ENCODE data around the gene MIEN1. TPM values are rescaled to one million over a fixed set of nuclear protein-coding genes. Genes with fewer than 3 reads are reported as not detected.

The MIEN1 gene
- total and polyA plus RNA-seq, 2 of the 13 experiments (the other 11 are each of a cell fraction or from before 2014, with no cell fraction given): 40.6 to 56.6 TPM

DNA sequence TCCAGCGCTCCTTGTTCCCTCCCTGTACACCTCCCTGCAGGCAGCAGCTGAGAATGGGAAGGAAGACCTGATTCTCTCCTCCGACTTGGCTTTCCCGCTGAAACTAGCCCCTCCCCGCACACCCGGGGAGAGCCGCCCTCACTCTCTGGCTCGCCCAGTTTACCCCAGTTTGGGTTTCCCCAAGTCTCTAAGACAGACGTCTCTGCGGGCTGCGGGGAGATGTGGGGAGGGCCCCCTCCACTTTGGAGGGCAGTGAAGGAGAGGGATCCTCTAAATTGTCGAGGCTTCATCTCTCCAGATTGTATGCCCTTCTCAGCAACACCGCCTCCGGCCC, 8.2 kb upstream of the MIEN1 start (continued):
- TF ChIP-seq, protein P1, sequence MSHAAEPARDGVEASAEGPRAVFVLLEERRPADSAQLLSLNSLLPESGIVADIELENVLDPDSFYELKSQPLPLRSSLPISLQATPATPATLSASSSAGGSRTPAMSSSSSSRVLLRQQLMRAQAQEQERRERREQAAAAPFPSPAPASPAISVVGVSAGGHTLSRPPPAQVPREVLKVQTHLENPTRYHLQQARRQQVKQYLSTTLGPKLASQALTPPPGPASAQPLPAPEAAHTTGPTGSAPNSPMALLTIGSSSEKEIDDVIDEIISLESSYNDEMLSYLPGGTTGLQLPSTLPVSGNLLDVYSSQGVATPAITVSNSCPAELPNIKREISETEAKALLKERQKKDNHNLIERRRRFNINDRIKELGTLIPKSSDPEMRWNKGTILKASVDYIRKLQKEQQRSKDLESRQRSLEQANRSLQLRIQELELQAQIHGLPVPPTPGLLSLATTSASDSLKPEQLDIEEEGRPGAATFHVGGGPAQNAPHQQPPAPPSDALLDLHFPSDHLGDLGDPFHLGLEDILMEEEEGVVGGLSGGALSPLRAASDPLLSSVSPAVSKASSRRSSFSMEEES (CRISPR knock-in tag; IDR thresholded peaks at IDR 0.05): no peak
- TF ChIP-seq HMG20A (CRISPR knock-in tag; IDR thresholded peaks at IDR 0.05; ENCODE audit: borderline replicate concordance) (no peak), ZNF749 (CRISPR knock-in tag; IDR thresholded peaks at IDR 0.05; ENCODE audit: borderline replicate concordance) (no peak), NAIF1 (CRISPR knock-in tag; IDR thresholded peaks at IDR 0.05; ENCODE audit: borderline replicate concordance) (no peak), ZBTB20 (CRISPR knock-in tag; IDR thresholded peaks at IDR 0.05; ENCODE audit: borderline replicate concordance, low read depth) (no peak), ZFP36L1 (CRISPR knock-in tag; IDR thresholded peaks at IDR 0.05) (peak; percentile 24; the same call in 1 of the 2 replicates), KDM6A (CRISPR knock-in tag; IDR thresholded peaks at IDR 0.05; ENCODE audit: low read depth) (no peak), CHCHD3 (CRISPR knock-in tag; IDR thresholded peaks at IDR 0.05) (no peak), SMARCE1 (IDR thresholded peaks at IDR 0.05; ENCODE audit: borderline replicate concordance) (no peak), ZNF772 (CRISPR knock-in tag; IDR thresholded peaks at IDR 0.05) (0 out of 2 replicates have a peak, but pooled peaks have one; percentile 1), TEAD2 (CRISPR knock-in tag; IDR thresholded peaks at IDR 0.05) (no peak), MBNL3 (CRISPR knock-in tag; conservative IDR thresholded peaks at IDR 0.05) (no peak), PLRG1 (conservative IDR thresholded peaks at IDR 0.05) (no peak), EZH2 (conservative IDR thresholded peaks at IDR 0.05; ENCODE audit: low read depth, low read length) (no peak), PAX8 (CRISPR knock-in tag; IDR thresholded peaks at IDR 0.05; ENCODE audit: borderline replicate concordance) (no peak), ZNF615 (CRISPR knock-in tag; IDR thresholded peaks at IDR 0.05; ENCODE audit: borderline replicate concordance) (0 out of 2 replicates have a peak, but pooled peaks have one; percentile 16), GTF2F1 (IDR thresholded peaks at IDR 0.05; ENCODE audit: low read length) (no peak)
- TF ChIP-seq, protein P2, sequence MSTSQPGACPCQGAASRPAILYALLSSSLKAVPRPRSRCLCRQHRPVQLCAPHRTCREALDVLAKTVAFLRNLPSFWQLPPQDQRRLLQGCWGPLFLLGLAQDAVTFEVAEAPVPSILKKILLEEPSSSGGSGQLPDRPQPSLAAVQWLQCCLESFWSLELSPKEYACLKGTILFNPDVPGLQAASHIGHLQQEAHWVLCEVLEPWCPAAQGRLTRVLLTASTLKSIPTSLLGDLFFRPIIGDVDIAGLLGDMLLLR (CRISPR knock-in tag; IDR thresholded peaks at IDR 0.05): no peak
- TF ChIP-seq, protein P3, sequence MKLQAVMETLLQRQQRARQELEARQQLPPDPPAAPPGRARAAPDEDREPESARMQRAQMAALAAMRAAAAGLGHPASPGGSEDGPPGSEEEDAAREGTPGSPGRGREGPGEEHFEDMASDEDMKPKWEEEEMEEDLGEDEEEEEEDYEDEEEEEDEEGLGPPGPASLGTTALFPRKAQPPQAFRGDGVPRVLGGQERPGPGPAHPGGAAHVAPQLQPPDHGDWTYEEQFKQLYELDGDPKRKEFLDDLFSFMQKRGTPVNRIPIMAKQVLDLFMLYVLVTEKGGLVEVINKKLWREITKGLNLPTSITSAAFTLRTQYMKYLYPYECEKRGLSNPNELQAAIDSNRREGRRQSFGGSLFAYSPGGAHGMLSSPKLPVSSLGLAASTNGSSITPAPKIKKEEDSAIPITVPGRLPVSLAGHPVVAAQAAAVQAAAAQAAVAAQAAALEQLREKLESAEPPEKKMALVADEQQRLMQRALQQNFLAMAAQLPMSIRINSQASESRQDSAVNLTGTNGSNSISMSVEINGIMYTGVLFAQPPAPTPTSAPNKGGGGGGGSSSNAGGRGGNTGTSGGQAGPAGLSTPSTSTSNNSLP (IDR thresholded peaks at IDR 0.05; ENCODE audit: low read depth, low read length): no peak
- TF ChIP-seq, protein P4, sequence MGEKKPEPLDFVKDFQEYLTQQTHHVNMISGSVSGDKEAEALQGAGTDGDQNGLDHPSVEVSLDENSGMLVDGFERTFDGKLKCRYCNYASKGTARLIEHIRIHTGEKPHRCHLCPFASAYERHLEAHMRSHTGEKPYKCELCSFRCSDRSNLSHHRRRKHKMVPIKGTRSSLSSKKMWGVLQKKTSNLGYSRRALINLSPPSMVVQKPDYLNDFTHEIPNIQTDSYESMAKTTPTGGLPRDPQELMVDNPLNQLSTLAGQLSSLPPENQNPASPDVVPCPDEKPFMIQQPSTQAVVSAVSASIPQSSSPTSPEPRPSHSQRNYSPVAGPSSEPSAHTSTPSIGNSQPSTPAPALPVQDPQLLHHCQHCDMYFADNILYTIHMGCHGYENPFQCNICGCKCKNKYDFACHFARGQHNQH (CRISPR knock-in tag; IDR thresholded peaks at IDR 0.05): no peak
- TF ChIP-seq, protein P5, sequence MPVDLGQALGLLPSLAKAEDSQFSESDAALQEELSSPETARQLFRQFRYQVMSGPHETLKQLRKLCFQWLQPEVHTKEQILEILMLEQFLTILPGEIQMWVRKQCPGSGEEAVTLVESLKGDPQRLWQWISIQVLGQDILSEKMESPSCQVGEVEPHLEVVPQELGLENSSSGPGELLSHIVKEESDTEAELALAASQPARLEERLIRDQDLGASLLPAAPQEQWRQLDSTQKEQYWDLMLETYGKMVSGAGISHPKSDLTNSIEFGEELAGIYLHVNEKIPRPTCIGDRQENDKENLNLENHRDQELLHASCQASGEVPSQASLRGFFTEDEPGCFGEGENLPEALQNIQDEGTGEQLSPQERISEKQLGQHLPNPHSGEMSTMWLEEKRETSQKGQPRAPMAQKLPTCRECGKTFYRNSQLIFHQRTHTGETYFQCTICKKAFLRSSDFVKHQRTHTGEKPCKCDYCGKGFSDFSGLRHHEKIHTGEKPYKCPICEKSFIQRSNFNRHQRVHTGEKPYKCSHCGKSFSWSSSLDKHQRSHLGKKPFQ (CRISPR knock-in tag; IDR thresholded peaks at IDR 0.05; ENCODE audit: insufficient replicate concordance): no peak
- TF ChIP-seq, protein P6, sequence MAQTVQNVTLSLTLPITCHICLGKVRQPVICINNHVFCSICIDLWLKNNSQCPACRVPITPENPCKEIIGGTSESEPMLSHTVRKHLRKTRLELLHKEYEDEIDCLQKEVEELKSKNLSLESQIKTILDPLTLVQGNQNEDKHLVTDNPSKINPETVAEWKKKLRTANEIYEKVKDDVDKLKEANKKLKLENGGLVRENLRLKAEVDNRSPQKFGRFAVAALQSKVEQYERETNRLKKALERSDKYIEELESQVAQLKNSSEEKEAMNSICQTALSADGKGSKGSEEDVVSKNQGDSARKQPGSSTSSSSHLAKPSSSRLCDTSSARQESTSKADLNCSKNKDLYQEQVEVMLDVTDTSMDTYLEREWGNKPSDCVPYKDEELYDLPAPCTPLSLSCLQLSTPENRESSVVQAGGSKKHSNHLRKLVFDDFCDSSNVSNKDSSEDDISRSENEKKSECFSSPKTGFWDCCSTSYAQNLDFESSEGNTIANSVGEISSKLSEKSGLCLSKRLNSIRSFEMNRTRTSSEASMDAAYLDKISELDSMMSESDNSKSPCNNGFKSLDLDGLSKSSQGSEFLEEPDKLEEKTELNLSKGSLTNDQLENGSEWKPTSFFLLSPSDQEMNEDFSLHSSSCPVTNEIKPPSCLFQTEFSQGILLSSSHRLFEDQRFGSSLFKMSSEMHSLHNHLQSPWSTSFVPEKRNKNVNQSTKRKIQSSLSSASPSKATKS (CRISPR knock-in tag; IDR thresholded peaks at IDR 0.05): no peak

All from HepG2 (cell line).